Fibroblast of peridontal ligament (primary cell): ENCODE measurements around the gene CPHXL2.

Experiments used
- DNase-seq: peaks from one replicate; pipeline ENCODE4 v3.0.0-alpha.2; 2010; ENCODE audit errors: extremely low read depth

The CPHXL2 gene

GRCh38 chr16:75644240-75645012, 32.4 kb downstream of the CPHXL2 start:
- DNase-seq = no peak

- DNase-seq = peak; percentile 32
Observed at GRCh38 chr16:75640598-75640997, 36.2 kb downstream of the CPHXL2 start.

DNA sequence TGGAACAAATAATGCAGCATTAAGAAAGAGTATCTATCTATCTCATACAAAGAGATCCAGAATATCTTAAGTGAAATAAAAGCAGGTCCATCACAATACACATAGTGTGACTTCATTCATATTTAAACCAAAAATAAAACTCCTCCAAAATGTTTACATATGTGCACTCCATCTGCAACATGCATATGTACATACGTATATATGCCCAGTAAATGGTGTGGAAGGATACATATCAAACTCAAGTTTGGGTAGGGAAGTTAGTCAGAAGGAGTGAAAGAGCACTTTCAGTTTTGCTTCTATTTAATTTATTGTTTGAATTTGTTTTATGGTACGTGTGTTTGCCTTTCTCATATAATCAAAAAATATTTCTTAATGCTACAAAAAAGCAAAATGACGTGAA, 41.8 kb downstream of the CPHXL2 start:
- no peak for DNase-seq

DNA sequence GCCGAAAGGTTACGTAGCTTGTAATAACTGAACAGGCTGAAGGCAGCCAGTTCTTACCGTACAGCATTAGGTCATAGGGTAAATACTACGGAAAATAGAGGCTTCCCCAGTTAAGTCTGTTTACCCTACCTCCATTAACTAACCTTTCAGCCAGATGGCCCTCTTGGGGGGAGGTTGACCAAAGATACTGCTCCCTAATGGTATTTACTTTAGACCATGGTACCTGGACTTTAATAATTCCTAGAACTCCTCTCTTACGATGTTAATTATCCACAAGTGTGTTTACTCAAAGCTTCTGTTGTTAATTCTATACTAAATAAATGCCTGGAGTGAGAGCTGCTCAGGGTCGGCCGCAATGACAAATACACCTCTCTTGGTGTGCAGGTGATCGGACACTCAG, 44.0 kb downstream of the CPHXL2 start:
- no peak for DNase-seq

DNA sequence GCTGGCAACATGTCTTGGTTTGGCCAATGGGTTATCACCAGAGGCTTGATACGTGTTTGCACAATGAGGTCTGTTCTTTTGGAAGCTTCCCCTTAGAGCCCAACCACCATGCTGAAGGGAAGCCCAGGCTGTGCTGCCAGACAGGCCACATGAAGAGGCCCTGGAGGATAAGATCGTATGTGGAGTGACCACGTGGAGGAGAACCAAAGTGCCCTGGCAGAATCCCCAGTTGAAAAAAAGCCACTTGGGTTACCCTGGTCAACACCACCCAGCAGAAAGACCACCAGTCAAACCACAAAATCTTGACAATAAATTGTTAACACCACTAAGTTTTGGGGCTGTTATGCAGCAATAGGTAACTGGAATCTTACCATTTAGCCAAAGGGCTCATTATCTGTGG, 46.8 kb downstream of the CPHXL2 start:
- no peak for DNase-seq

- DNase-seq = no peak
Observed at GRCh38 chr16:75629132-75629531, 47.7 kb downstream of the CPHXL2 start.

DNA sequence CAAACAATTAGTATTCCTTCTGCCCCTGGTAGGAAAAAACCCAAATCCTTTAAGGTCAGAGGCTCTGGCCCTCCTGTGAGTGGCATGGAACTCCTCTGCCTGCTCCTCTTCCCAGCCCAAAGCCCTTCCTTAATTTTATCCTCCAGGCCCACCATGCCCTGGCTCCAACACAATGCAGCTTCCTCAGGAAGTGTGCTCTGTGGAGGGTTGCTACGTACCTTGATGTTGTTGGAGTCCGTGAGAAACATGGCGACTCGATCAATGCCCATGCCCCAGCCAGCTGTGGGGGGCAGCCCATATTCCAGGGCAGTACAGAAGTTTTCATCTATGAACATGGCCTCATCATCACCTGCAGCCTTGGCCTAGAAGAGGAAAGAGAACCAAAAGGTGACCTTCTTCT, 48.5 kb downstream of the CPHXL2 start:
- DNase-seq = no peak

- DNase-seq = no peak
Observed at GRCh38 chr16:75627851-75628250, 49.0 kb downstream of the CPHXL2 start.

- no peak for DNase-seq
Observed at GRCh38 chr16:75626806-75627205, 50.0 kb downstream of the CPHXL2 start.

DNA sequence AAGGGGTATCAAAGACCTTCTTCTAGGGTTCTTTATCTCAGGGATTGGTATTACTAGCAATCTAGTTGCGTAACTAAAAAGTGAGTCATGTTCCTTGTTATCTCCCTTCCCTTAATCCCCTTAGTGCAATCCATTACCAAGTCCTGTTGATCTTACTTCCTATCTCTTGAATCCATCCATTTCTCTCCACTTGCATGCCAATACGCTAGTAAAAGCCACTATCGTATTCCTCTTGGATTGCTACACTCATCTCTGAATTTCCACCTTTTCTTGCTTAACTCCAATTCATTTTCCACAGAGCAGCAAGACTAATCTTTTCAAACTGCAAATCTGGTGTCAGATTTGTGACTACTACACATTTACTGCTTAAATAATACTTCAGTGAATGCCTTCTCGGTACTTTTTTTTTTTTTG, 51.9 kb downstream of the CPHXL2 start:
- DNase-seq = peak; percentile 23

DNA sequence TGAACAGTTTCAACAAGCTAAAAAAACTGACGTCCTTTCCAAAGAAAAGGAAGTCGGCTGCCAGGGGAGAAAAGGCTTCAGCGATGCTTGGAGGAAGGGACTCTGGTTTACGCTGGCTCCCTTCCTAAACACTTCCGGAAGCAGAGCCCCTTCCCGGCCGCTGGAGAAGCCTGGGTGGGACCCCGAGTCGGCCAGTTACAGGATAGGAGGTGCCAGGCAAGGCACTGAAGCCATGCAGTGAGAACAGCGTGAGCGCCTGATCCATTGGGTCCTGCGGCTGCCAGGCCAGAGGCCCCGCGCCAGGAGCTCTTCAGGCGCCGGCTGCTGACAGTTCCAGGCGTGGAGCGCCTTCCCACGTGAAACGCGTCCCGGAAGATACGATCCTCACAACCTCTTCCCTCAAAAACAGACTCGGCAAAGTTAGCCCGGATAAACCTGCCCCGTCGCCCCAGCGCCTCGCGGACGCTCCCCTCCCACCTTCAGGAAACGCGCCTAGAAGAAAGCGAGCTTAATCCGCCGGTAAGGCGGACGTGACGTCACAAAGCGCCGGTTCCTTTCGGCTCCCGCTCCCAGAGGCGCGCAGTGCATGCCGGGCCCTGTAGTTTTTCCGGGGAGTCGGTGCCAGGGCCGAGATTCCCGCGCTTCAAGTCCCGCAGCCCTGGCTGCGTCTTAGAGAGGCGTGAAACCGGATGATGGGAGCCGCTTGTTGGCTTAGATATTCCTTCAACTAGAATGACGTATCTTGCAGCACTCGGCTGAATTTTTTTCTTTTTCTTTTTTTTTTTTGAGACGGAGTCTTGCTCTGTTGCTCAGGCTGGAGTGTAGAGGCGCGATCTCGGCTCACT, 53.8 kb downstream of the CPHXL2 start, which contains the start of gene ADAT1:
TSS of gene ADAT1 (minus strand) at position 521 of the 845 bp plus-strand sequence. CDS start 2,482 bp downstream, outside the sequence.
- DNase-seq = peak; percentile 98

DNA sequence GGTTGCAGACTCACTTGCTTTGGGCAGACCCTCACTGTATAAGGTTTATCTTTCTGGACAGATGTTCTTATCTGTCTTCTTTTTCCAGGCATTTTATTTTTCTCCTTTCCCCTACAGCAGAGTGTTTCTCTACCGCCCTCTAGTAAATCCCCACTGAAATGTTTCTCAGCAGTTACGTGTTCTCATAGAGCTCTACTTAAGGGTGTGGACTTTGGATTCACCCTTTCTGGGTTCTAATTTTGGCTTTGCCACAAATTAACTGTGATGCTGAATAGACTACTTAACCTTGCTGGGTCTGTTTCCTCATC, 55.7 kb downstream of the CPHXL2 start:
- DNase-seq = peak; percentile 64

GRCh38 chr16:75620326-75621169, 56.3 kb downstream of the CPHXL2 start:
- DNase-seq = no peak

- DNase-seq = no peak
Observed at GRCh38 chr16:75618780-75619179, 58.0 kb downstream of the CPHXL2 start.

DNA sequence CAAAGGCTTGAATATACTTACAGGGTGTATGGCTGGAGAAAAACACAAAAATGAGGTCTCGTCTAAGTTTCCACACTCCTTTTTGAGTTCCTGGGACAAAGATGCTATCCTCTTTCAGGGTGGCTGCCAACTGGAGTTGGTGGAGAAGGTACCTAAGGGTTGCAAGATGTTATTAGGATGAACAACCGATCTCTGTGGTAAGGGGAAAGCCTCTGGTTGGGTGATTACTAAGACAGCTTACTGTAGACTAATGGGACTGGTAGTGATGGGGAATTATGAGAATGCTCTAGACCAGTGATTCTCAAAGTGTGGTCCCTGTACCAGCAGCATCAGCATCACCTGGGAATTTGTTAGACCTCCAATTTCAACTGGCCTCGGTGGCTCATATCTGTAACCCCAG, 59.7 kb downstream of the CPHXL2 start:
- DNase-seq = no peak

- no peak for DNase-seq
Observed at GRCh38 chr16:75616521-75617010, 60.2 kb downstream of the CPHXL2 start.

- no peak for DNase-seq
Observed at GRCh38 chr16:75615619-75616018, 61.2 kb downstream of the CPHXL2 start.

DNA sequence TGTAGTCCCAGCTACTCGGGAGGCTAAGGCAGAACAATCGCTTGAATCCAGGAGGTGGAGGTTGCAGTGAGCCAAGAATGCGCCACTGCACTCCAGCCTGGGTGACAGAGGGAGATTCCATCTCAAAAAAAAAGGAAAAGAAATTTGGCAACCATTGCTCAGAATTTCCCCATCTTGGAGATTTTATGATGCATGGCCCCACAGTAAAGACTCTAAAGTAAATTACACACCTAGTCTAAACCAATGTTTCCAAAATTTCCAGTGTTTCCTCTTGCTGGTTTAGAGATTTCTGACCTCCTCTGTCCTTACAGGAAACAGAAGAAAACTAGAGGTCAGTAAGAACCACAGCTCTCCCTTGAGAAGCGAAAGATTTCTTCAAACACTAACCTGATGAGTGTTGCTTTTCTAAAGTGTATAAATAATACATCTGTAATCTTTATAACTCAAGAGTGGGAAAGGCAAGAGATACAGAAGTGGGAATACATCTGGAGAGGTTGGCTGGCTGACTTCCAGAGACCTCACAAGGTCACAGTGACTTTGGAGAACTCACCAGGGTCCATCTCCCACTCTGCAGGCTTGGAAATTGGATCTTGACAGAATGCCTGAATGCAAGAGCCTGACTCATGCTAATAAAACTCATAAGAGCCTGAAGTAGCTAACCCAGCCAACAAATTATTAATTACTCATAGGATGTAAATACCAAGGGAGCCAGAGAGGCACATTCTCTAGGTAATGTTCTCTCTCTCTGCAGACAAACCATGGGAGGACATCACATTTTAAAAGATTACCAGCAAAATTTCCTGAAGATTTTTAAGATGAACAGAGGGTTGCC, 62.5 kb downstream of the CPHXL2 start:
- no peak for DNase-seq
